ENCODE data around the gene DOCK8. TPM values are rescaled to one million over a fixed set of nuclear protein-coding genes. Genes with fewer than 3 reads are reported as not detected.

The DOCK8 gene
- total RNA-seq, 2 donors from 2014 or later, result 5.9 to 10.9 TPM

DNA sequence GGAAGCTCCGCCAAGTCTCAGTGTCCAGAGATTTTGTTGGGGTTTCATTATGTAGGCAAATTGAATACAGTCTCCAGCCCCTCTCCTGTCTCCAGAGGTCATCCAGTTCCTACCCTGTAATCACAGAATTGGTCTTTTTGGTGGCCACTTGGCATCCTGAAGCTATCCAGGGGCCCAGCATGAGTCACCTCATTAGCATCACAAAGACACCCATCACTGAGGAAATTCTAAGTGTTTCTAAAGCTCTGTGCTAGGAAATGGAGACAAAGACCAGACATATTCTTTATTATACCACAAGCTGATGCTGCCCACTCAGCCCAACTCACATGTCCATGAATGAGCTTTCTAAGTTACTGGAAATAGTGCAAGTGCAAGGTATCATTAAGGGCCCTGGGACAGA lies 229.9 kb downstream of the DOCK8 start:
- no peak overlapping the region for H3K4me3 ChIP-seq
- WGBS, 2 donors, result 90 to 96% methylated on average over 1 of the region's 1 CpG
- no peak overlapping the region for H3K27ac ChIP-seq
- no peaks in the 10 kb centered on the region for H3K9me3 ChIP-seq
- intact Hi-C loops (cut with DNase I), result no loop called here
- no peak for TF ChIP-seq POLR2A (IDR thresholded peaks at IDR 0.05)
- TF ChIP-seq, protein P1, sequence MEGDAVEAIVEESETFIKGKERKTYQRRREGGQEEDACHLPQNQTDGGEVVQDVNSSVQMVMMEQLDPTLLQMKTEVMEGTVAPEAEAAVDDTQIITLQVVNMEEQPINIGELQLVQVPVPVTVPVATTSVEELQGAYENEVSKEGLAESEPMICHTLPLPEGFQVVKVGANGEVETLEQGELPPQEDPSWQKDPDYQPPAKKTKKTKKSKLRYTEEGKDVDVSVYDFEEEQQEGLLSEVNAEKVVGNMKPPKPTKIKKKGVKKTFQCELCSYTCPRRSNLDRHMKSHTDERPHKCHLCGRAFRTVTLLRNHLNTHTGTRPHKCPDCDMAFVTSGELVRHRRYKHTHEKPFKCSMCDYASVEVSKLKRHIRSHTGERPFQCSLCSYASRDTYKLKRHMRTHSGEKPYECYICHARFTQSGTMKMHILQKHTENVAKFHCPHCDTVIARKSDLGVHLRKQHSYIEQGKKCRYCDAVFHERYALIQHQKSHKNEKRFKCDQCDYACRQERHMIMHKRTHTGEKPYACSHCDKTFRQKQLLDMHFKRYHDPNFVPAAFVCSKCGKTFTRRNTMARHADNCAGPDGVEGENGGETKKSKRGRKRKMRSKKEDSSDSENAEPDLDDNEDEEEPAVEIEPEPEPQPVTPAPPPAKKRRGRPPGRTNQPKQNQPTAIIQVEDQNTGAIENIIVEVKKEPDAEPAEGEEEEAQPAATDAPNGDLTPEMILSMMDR (IDR thresholded peaks at IDR 0.05), result no peak
- H3K4me1 ChIP-seq, result no peaks in the 10 kb centered on the region
- peaks cover 0 to 2% of the 10 kb centered on the region in 2 donors for H3K36me3 ChIP-seq (replicated peaks in 1 of 2; ENCODE audit: insufficient read depth in 1 of 2, low read depth in 2 of 2)
- no peak for DNase-seq
- ATAC-seq, result no peak
- H3K27me3 ChIP-seq, result no peaks in the 10 kb centered on the region

- DNase-seq, result peak in 2 of 4 donors; percentile 41 to 48
- no peaks in the 10 kb centered on the region for H3K9me3 ChIP-seq
- no peaks in the 10 kb centered on the region for H3K27me3 ChIP-seq
- H3K36me3 ChIP-seq (replicated peaks in 1 of 2; ENCODE audit: insufficient read depth in 1 of 2, low read depth in 2 of 2), result peaks cover 0 to 2% of the 10 kb centered on the region in 2 donors
- no peaks in the 10 kb centered on the region for H3K4me1 ChIP-seq
- intact Hi-C loops (cut with DNase I), result no loop called here
- no peak for ATAC-seq
- H3K4me3 ChIP-seq, result no peak overlapping the region
- H3K27ac ChIP-seq, result no peak overlapping the region
- 48 to 57% methylated on average over 3 of the region's 3 CpGs for WGBS, 2 donors
- no peak for TF ChIP-seq POLR2A (IDR thresholded peaks at IDR 0.05)
- TF ChIP-seq, protein P1 (IDR thresholded peaks at IDR 0.05), result no peak
Observed at GRCh38 chr9:445033-445432, 230.4 kb downstream of the DOCK8 start.

DNA sequence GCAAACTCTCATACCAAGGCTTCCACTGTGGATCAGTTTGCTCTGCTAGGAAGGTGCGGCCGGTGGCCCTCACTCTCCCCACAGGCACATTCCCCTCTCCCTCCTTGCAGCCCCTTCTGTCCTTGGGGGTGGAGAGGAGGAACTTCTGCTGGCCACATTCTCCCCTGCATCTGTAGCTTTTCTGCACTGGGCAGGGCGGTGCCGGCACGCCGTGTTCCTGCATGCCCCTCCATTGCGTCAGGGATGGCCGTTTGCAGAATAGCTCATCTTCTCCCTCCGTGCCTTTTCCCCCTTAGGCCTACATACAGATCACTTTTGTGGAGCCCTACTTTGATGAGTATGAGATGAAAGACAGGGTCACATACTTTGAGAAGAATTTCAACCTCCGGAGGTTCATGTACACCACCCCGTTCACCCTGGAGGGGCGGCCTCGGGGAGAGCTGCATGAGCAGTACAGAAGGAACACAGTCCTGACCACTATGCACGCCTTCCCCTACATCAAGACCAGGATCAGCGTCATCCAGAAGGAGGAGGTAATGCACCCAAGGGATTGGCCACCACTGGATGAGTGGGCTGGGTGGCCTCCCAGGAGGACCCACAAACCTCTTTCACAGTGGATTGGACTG lies 231.5 kb downstream of the DOCK8 start:
- Histone ChIP-seq H3K36me3 (replicated peaks in 1 of 2; ENCODE audit: insufficient read depth in 1 of 2, low read depth in 2 of 2) (peaks cover 0 to 3% of the 10 kb centered on the region in 2 donors), H3K4me3 (no peak overlapping the region), H3K4me1 (no peaks in the 10 kb centered on the region), H3K27me3 (no peaks in the 10 kb centered on the region), H3K9me3 (no peaks in the 10 kb centered on the region), H3K27ac (no peak overlapping the region)
- whole genome bisulfite sequencing, 2 donors, result 88 to 96% methylated on average over 15 of the region's 15 CpGs
- ATAC-seq (no peak), DNase-seq (no peak)
- intact Hi-C loops (cut with DNase I), result no loop called here
- TF ChIP-seq, protein P1 (IDR thresholded peaks at IDR 0.05), result no peak
- TF ChIP-seq POLR2A (IDR thresholded peaks at IDR 0.05), result no peak

DNA sequence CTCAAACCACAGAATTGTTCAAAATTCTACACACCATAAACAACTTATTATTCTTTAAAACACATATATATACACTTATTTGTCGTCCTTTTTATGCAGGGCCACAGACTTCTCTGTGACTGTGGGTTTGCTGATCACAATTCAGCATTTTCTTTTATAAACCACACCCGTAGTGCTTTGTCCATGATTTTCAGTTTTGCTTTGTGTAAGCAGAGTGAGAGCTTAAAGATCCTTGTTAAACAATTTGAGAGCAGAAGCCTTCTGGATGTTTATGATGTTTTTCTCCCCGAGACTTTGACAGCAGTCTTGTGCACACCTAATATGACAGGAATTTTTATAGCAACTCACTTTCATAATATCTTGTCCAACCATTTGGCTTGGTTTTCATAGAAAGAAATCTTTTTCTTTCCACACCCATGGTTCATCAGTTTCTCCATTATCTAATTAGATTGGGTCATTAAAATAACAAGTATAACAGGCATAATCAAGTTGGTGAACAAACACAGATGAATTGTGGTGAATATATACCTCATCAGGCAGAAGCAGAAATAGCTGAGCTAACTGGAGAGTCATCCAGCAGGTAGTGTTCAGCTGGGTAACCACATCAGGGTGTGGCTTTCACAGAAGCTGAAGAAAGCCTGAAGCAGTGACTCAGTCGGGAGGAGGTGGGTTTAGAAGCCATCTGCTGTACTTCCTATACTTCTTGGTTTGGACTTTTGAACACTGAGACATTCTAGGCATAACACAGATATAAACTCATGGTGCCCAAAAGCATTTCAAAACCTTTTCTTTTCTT lies 232.8 kb downstream of the DOCK8 start:
- H3K27ac ChIP-seq, result no peak overlapping the region
- H3K9me3 ChIP-seq, result no peaks in the 10 kb centered on the region
- H3K27me3 ChIP-seq, result no peaks in the 10 kb centered on the region
- H3K36me3 ChIP-seq (replicated peaks in 1 of 2; ENCODE audit: insufficient read depth in 1 of 2, low read depth in 2 of 2), result peaks cover 0 to 3% of the 10 kb centered on the region in 2 donors
- WGBS, 2 donors, result 68 to 79% methylated on average over 4 of the region's 4 CpGs
- intact Hi-C loops (cut with DNase I), result no loop called here
- H3K4me1 ChIP-seq, result no peaks in the 10 kb centered on the region
- ATAC-seq, result no peak
- DNase-seq, result no peak
- TF ChIP-seq POLR2A (IDR thresholded peaks at IDR 0.05), result no peak
- TF ChIP-seq, protein P1 (IDR thresholded peaks at IDR 0.05), result no peak
- H3K4me3 ChIP-seq, result no peak overlapping the region
